ENCODE measurements around the gene SERPINA1. TPM values are rescaled to one million over a fixed set of nuclear protein-coding genes. Genes with fewer than 3 reads are reported as not detected.
A peak's percentile ranks its signal among the peaks of the same experiment; 100 is the strongest.
"Not testable (repeated sequence)": the region's sequence is repeated elsewhere in the genome, so short reads cannot be mapped to it uniquely, and the experiment has no call there.

SERPINA1 gene
- total and polyA plus RNA-seq, 2 donors: 1.9 to 51.8 TPM

DNA sequence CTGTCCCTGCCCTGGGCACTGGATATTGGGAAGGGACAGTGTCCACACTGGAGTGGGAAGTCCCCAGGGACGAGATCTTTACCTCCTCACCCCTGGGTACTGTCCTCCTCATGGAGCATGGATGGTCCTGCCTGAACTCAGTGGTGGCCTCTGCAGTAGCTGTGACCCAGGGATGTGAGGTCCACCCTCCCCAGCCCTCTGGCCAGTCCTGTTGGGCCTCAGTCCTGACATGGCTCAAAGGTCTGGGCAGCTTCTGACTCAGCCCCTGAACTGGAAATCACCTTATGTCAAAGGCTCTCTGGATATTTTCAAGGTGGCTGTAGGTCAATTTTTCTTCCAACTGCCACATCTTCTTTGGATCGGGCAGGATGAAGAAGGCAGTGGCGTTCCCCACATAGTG lies 24.4 kb downstream of the SERPINA1 start:
- 90% methylated on average over 3 of the region's 3 CpGs for WGBS
- Histone ChIP-seq H3K4me3 (ENCODE audit: low read depth, low read length) (no peak overlapping the region), H3K27ac (ENCODE audit: low read depth) (no peak overlapping the region), H3K4me1 (ENCODE audit: insufficient read depth) (no peaks in the 10 kb centered on the region), H3K36me3 (ENCODE audit: insufficient read depth) (no peaks in the 10 kb centered on the region)
- DNase-seq (ENCODE audit: extremely low spot score): no peak

DNA sequence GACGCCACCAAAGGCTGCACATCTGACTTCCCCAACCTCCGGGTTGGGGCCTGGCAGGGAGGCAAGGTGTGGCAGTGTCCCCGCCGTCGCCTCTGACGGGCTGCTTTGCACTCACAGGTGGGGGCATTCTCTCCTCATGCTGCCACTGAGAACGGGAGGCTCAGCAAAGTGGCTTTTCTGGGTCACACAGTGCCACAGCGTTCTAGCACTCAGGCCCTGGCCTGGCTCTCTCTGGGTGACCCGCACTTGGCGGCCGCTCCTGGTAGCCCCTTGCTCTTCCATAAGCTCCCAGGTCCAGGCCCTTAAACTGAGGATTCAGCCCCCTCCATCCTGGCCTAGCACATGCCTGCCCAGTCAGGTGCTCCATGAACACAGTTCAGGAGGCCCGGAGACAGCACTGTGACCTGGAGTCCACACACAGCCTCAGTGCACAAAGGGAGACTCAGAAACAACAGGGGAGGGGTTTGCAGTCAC lies 25.2 kb downstream of the SERPINA1 start:
- Histone ChIP-seq H3K36me3 (ENCODE audit: insufficient read depth) (no peaks in the 10 kb centered on the region), H3K4me1 (ENCODE audit: insufficient read depth) (no peaks in the 10 kb centered on the region), H3K4me3 (ENCODE audit: low read depth, low read length) (no peak overlapping the region), H3K27ac (ENCODE audit: low read depth) (no peak overlapping the region)
- DNase-seq (ENCODE audit: extremely low spot score): no peak
- 71% methylated on average over 12 of the region's 12 CpGs for WGBS

DNA sequence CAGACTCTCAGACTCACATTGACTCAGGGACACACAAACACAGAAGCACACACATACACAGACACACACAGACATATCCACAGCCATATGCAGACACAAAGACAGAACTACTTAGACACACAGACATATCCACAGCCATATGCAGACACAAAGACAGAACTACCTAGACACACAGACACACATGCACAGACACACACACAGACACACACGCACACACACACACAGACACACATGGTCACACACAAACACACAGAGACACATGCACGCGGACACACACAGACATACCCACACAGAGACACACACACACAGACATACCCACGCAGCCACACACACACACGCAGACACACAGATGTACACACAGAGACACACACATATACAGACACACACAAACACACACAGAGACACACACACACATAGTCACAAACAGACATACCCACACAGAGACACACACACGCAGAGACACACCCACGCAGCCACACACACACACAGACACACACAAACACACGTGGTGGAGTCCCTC lies 25.7 kb downstream of the SERPINA1 start:
- Histone ChIP-seq H3K4me3 (ENCODE audit: low read depth, low read length) (no peak overlapping the region), H3K27ac (ENCODE audit: low read depth) (no peak overlapping the region), H3K36me3 (ENCODE audit: insufficient read depth) (no peaks in the 10 kb centered on the region), H3K4me1 (ENCODE audit: insufficient read depth) (no peaks in the 10 kb centered on the region)
- WGBS: 81% methylated on average over 8 of the region's 8 CpGs
- DNase-seq (ENCODE audit: extremely low spot score): no peak

DNA sequence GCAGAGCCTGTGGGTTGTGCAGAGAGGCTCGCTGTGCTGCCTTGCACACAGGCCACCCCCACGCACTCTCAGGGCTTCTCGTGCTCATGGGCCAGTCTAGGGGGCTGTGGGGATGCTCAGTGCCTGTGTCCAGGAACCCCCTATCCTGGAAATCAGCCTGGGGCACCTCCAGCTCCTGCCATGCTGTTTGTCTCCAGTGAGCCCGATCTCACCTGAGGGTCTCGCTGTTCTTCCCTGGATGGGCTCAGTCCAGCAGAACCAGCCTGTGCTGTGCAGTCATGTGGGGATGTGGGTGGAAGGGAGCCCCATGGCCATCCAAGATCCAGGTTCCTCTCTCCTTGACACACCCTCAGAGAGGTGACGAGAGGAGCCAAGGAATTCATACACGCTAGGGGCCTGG lies 26.7 kb downstream of the SERPINA1 start:
- WGBS: 82% methylated on average over 6 of the region's 7 CpGs
- Histone ChIP-seq H3K36me3 (ENCODE audit: insufficient read depth) (no peaks in the 10 kb centered on the region), H3K4me3 (ENCODE audit: low read depth, low read length) (no peak overlapping the region), H3K27ac (ENCODE audit: low read depth) (no peak overlapping the region), H3K4me1 (ENCODE audit: insufficient read depth) (no peaks in the 10 kb centered on the region)
- no peak for DNase-seq (ENCODE audit: extremely low spot score)

DNA sequence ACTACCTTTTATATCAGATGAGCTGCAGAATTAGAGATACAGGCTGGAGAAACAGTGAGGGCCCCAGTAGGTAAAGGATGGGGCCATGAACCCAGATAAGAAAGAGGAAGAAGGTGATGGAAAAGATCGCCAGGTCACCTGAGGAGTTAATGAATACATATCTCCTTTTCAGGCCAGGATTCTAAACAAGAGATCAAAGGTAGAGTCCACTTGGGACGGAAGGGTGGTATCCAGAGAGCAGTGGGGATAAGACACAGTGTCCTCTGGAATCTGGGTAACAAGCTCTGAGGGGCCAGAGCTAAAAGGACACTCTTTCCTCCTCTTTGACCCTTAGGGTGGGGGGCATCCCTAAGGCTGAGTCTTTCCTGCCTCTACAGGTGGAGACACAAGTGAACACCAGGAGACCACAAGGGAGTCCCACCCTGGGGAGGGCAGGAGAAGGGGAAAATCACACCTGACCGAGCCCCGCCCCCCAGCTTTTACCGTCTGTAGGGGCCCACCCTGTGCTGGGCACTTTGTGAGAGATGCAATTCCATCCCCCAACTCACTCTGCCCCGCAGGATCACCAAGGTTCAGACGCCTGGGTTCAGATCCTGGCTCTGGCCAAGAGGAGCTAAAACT lies 27.3 kb downstream of the SERPINA1 start:
- DNase-seq (ENCODE audit: extremely low spot score): no peak
- 75% methylated on average over 7 of the region's 7 CpGs for WGBS
- no peak overlapping the region for H3K4me3 ChIP-seq (ENCODE audit: low read depth, low read length)
- H3K36me3 ChIP-seq (ENCODE audit: insufficient read depth): no peaks in the 10 kb centered on the region
- H3K27ac ChIP-seq (ENCODE audit: low read depth): no peak overlapping the region
- H3K4me1 ChIP-seq (ENCODE audit: insufficient read depth): no peaks in the 10 kb centered on the region

DNA sequence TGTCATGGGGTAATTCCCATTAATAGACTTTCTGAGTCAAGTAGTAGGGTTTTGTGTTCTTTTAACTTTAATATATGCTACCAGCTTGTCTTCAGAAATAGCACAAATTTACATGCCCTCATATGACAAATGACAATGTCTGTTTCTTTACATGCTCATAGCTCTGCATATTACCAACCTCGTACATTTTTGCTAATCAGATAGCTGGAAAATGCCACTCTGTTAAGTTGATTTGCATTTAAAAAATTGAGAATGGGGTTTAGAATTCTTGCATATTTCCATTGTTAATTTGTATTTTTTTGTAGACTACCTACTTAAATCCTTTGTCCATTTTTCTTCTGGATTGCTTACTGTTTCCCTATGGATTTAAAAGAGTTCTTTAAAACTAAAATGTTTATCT lies 31.2 kb downstream of the SERPINA1 start:
- WGBS: 40% methylated on average over 1 of the region's 1 CpG
- H3K4me3 ChIP-seq (ENCODE audit: low read depth, low read length): no peak overlapping the region
- no peak overlapping the region for H3K27ac ChIP-seq (ENCODE audit: low read depth)
- no peak for DNase-seq (ENCODE audit: extremely low spot score)
- no peaks in the 10 kb centered on the region for H3K36me3 ChIP-seq (ENCODE audit: insufficient read depth)
- no peaks in the 10 kb centered on the region for H3K4me1 ChIP-seq (ENCODE audit: insufficient read depth)

DNA sequence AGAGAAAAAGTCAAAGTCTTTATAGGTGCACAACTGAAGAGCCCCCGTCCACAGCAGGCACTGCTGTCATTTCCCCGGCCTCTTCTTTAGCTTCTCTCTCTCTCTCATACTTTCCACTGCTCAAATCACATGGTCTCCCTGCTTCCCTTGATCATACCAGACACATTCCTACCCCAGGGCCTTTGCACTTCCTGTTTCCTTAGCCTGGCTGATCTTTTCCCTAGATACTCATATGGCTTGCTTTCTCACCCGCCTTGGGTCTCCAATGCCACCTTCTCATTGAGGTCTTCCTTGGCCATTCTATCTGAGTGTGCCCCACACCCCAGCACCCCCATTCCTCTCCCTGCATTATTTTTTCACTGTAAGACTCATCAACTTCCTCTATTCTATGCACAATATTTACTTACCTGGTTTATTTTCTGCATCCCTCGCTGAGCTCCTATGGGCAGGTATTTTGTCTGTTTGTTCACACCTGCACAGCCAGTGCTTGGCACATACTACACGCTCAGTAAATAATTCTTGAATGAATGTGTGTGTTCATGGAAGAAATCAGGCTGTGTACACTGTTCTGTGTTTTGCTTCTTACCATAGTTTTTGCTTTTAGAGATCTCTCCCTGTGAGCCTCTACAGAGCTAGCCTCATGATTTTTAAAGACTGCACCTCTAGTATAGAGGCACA lies 31.9 kb downstream of the SERPINA1 start:
- no peak overlapping the region for H3K27ac ChIP-seq (ENCODE audit: low read depth)
- DNase-seq (ENCODE audit: extremely low spot score): no peak
- no peaks in the 10 kb centered on the region for H3K4me1 ChIP-seq (ENCODE audit: insufficient read depth)
- 88% methylated on average over 5 of the region's 5 CpGs for WGBS
- no peak overlapping the region for H3K4me3 ChIP-seq (ENCODE audit: low read depth, low read length)
- H3K36me3 ChIP-seq (ENCODE audit: insufficient read depth): no peaks in the 10 kb centered on the region

DNA sequence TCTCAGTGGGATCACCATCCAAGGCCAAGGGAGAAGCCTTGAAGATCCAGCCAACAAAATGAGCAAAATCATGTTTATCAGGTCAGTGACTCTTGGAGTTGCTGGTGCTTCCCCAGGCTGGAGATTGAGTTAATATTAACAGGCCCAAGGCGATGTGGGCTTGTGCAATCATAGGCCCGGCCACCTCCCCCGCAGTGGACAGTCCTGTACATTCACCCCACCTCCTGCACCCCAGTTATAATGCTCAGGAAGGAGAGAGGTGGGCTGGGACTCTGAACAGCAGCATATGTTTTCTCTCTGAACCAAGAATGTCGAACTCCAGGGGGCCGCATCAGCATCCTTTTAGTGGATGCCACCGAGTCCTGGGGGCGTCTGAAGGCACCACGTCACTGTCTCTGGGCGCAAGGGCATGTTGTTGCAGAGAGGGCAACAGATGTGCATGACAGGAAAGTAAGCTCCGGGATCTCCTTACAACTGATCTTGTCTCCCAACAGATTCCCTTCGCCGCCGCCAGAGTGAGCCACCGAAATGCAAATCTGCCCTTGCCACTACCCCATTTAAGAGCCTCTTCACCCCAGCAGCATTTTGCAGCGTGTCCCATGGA lies 33.1 kb downstream of the SERPINA1 start:
- WGBS: 18% methylated on average over 15 of the region's 15 CpGs
- Histone ChIP-seq H3K4me1 (ENCODE audit: insufficient read depth) (no peaks in the 10 kb centered on the region), H3K4me3 (ENCODE audit: low read depth, low read length) (no peak overlapping the region), H3K36me3 (ENCODE audit: insufficient read depth) (no peaks in the 10 kb centered on the region), H3K27ac (ENCODE audit: low read depth) (no peak overlapping the region)
- peak; percentile 10 for DNase-seq (ENCODE audit: extremely low spot score)

DNA sequence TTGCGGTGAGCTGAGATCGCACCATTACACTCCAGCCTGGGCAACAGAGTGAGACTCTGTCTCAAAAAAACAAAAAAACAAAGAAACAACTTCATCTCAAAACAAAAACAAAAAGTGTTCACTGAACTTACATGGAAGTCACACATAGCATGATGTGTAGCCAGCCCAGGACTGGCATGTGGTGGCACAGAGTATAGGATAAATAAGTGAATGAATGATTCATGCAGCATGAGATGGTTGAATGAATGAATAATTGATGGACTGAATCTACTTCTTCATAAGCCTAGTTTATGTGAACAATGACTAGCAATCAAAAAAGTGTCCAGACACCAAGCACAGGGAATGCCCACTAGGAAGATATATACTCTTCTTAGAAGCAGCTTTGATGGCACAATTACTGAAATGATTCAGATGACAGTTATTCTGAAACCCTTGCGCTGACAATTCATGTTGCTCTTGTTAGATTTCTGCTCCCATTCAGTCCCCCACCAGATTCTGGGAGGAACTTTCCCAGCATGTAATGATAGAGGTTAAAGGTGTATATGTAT lies 33.7 kb downstream of the SERPINA1 start:
- DNase-seq (ENCODE audit: extremely low spot score): no peak
- H3K4me3 ChIP-seq (ENCODE audit: low read depth, low read length): no peak overlapping the region
- 94% methylated on average over 3 of the region's 3 CpGs for WGBS
- H3K27ac ChIP-seq (ENCODE audit: low read depth): no peak overlapping the region
- no peaks in the 10 kb centered on the region for H3K4me1 ChIP-seq (ENCODE audit: insufficient read depth)
- no peaks in the 10 kb centered on the region for H3K36me3 ChIP-seq (ENCODE audit: insufficient read depth)

DNA sequence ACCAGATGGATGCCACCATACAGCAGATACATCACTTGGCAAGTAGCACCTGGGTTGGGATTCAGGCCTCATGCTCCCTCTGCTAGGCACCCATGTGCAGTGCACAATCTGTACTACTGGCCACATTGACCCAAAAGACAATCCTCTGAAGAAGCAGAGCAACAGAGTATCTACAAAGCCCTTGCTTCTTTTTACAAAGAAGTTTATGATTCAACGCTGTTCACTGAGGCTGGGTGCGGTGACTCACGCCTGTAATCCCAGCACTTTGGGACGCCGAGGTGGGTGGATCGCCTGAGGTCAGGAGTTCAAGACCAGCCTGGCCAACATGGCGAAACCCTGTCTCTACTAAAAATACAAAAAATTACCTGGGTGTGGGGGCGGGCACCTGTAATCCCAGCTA lies 34.2 kb downstream of the SERPINA1 start:
- H3K27ac ChIP-seq (ENCODE audit: low read depth); H3K36me3 ChIP-seq (ENCODE audit: insufficient read depth); H3K4me1 ChIP-seq (ENCODE audit: insufficient read depth); DNase-seq (ENCODE audit: extremely low spot score); H3K4me3 ChIP-seq (ENCODE audit: low read depth, low read length): not testable (repeated sequence)
- 91% methylated on average over 8 of the region's 8 CpGs for WGBS

DNA sequence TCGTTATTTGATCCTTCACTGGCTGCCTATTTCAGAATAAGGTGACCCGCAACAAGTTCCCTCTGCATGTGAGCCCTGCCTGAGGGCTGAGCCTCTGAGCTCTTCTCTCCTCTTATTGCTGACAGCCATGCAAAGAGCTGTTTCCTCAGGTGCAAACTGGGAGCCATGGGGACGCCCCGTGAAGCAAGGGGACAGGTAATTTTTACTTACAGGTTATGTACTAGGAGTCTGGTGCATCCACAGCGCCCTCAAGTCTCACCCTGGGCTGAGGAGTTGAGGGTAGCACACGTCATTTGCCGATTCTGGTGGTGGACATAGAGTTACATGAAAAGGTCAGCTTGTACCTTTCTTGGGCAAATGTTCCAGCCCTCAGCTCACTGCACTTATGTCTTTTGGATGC lies 39.1 kb downstream of the SERPINA1 start:
- whole genome bisulfite sequencing: 86% methylated on average over 7 of the region's 7 CpGs
- no peaks in the 10 kb centered on the region for H3K36me3 ChIP-seq (ENCODE audit: insufficient read depth)
- H3K27ac ChIP-seq (ENCODE audit: low read depth): no peak overlapping the region
- H3K4me1 ChIP-seq (ENCODE audit: insufficient read depth): no peaks in the 10 kb centered on the region
- no peak overlapping the region for H3K4me3 ChIP-seq (ENCODE audit: low read depth, low read length)
- DNase-seq (ENCODE audit: extremely low spot score): no peak

DNA sequence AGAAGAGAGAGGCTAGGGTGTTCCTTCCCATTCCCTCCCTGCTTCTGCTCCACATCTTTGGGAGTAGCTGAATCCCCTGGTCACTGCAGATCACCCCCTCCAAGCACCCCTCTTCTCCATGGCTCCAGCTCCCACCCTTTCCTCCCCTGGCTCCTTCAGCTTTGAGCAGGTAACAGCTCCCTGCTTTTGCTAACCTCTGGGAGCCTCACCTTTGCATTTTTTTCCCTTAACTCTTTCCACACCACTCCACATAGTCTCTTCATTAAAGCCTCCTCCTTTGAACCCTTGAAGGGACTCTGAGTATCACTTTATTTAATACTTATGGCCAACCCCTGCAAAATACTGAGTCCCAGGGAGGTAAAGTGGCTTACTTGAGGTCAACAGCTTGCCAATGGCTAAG lies 39.6 kb downstream of the SERPINA1 start:
- no peaks in the 10 kb centered on the region for H3K36me3 ChIP-seq (ENCODE audit: insufficient read depth)
- no peak overlapping the region for H3K27ac ChIP-seq (ENCODE audit: low read depth)
- no peak overlapping the region for H3K4me3 ChIP-seq (ENCODE audit: low read depth, low read length)
- no peak for DNase-seq (ENCODE audit: extremely low spot score)
- no peaks in the 10 kb centered on the region for H3K4me1 ChIP-seq (ENCODE audit: insufficient read depth)

DNA sequence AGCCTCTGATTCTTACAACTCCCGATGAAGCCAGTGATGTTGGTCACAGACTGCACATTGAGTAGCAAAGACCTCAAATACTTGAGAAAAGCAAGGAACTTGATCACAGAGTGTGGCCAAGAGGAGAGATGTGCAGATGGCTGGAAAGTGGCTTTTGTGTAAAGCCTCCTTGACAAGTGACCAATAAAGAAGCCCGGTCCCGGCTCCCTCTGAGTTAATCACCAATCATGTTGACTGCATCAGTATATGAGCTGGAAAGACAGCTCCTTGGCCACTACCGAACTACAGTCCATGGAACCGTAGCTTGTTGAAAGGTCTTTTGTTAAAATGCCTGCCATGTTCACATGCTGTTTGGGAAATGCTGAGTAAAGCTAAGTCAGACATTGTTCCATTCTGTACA lies 41.6 kb downstream of the SERPINA1 start:
- DNase-seq (ENCODE audit: extremely low spot score): no peak
- no peak overlapping the region for H3K4me3 ChIP-seq (ENCODE audit: low read depth, low read length)
- 74% methylated on average over 5 of the region's 5 CpGs for WGBS
- H3K36me3 ChIP-seq (ENCODE audit: insufficient read depth): no peaks in the 10 kb centered on the region
- H3K4me1 ChIP-seq (ENCODE audit: insufficient read depth): no peaks in the 10 kb centered on the region
- H3K27ac ChIP-seq (ENCODE audit: low read depth): no peak overlapping the region

Data from urinary bladder (tissue), 4 donors.